ENCODE measurements around the gene TGFB1. TPM values are rescaled to one million over a fixed set of nuclear protein-coding genes. Genes with fewer than 3 reads are reported as not detected.
A peak's percentile ranks its signal among the peaks of the same experiment; 100 is the strongest.

TGFB1 gene
- total and polyA plus RNA-seq, 9 of the 15 experiments (the other 6 are each of a cell fraction or from before 2014, with no cell fraction given): 0.24 to 159 (median 17.2) TPM

DNA sequence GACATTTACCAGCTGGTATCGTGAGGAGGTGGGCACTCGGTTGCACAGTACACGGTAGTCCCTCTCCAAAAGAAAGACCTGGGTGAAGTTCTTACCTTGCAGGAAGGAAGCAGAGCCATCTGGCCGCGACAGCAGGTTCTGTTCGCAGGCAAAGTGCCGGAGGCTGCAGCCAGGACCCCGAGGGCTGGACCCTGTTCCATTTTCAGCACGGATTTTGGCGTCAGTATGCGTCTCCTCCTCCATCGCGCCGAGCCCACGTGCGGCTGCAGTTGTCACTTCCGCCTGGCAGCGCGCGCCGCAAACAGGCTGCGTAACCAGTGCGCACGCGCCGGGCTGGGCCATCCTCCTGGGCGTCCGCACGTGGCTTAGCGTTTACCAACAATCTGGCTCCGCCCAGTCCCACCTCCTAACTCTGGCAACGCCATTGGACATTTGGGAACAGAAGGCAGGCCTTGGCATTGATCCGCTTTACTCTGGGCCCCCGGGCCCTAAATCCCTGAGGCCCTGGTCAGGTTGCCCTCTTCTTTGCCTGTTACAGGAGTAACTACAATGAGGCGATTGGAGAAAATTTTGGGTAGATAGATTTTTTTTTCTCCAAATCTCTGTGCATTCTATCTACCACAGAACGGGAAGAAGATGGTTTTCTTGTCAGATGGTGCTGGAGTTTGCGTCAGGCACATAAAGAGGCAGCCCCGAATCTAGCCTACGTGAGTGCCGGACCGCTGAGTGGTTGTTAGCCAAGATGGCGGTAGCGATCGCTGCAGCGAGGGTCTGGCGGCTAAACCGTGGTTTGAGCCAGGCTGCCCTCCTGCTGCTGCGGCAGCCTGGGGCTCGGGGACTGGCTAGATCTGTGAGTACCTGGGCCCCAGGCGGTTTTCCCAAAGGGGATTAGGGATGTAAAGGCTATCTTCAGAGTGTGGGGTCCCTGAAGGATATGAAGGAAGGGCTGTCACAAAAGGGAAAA is 43.6 kb upstream of the TGFB1 start, which contains the start of the genes BCKDHA and EXOSC5 (continued):
- no peak for TF ChIP-seq DMBX1 (CRISPR knock-in tag; IDR thresholded peaks at IDR 0.05; ENCODE audit: borderline replicate concordance)
- peak; percentile 95 for TF ChIP-seq EP400 (IDR thresholded peaks at IDR 0.05)
- TF ChIP-seq, protein P1, sequence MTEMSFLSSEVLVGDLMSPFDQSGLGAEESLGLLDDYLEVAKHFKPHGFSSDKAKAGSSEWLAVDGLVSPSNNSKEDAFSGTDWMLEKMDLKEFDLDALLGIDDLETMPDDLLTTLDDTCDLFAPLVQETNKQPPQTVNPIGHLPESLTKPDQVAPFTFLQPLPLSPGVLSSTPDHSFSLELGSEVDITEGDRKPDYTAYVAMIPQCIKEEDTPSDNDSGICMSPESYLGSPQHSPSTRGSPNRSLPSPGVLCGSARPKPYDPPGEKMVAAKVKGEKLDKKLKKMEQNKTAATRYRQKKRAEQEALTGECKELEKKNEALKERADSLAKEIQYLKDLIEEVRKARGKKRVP (CRISPR knock-in tag; IDR thresholded peaks at IDR 0.05): peak; percentile 48; the same call in 1 of the 2 replicates
- no peak for TF ChIP-seq RBM39 (optimal IDR thresholded peaks at IDR 0.05; ENCODE audit: low read depth, low read length)
- TF ChIP-seq KLF13 (tag; IDR thresholded peaks at IDR 0.05; ENCODE audit: borderline replicate concordance, low read depth): no peak
- TF ChIP-seq HDAC6 (IDR thresholded peaks at IDR 0.05; ENCODE audit: low read depth, low read length): no peak
- TF ChIP-seq CAMTA2 (CRISPR knock-in tag; conservative IDR thresholded peaks at IDR 0.05): no peak
- no peak for TF ChIP-seq BMI1 (IDR thresholded peaks at IDR 0.05; ENCODE audit: low read length)
- TF ChIP-seq SMAD3 (CRISPR knock-in tag; conservative IDR thresholded peaks at IDR 0.05): 0 out of 2 replicates have a peak, but pooled peaks have one; percentile 61
- TF ChIP-seq TCF7 (IDR thresholded peaks at IDR 0.05; ENCODE audit: borderline replicate concordance): no peak
- TF ChIP-seq UBTF (IDR thresholded peaks at IDR 0.05; ENCODE audit: borderline replicate concordance in 1 of 2, low read depth in 2 of 2, low read length in 2 of 2): no peak
- TF ChIP-seq SETDB1 (IDR thresholded peaks at IDR 0.05; ENCODE audit: low read length): peak; percentile 33
- TF ChIP-seq CSDE1 (IDR thresholded peaks at IDR 0.05): peak in 1 of 2 experiments; percentile 33; a peak in 1 of 4 replicates
- no peak for TF ChIP-seq ATF3 (IDR thresholded peaks at IDR 0.05)
- no peak for TF ChIP-seq ATF3 (CRISPR knock-in tag; conservative IDR thresholded peaks at IDR 0.05)
- no peak for TF ChIP-seq ZNF586 (CRISPR knock-in tag; conservative IDR thresholded peaks at IDR 0.05)
- no peak for TF ChIP-seq HNRNPK (IDR thresholded peaks at IDR 0.05; ENCODE audit: low read depth, low read length, poor library complexity, severe bottlenecking)
- TF ChIP-seq DIDO1 (tag; IDR thresholded peaks at IDR 0.05; ENCODE audit: low read depth): peak; percentile 84; the same call in 1 of the 2 replicates
- no peak for TF ChIP-seq FOXJ2 (tag; IDR thresholded peaks at IDR 0.05)
- TF ChIP-seq XRCC4 (IDR thresholded peaks at IDR 0.05; ENCODE audit: extremely low read depth, insufficient read depth, insufficient read length): no peak
- TF ChIP-seq ZNF165 (CRISPR knock-in tag; IDR thresholded peaks at IDR 0.05; ENCODE audit: borderline replicate concordance): no peak
- TF ChIP-seq ELF4 (CRISPR knock-in tag; IDR thresholded peaks at IDR 0.05): 0 out of 2 replicates have a peak, but pooled peaks have one; percentile 39
- TF ChIP-seq HDAC2 (IDR thresholded peaks at IDR 0.05): peak; percentile 95
- TF ChIP-seq SMARCB1 (IDR thresholded peaks at IDR 0.05; ENCODE audit: insufficient read length, low read depth): no peak
- TF ChIP-seq RBBP5 (IDR thresholded peaks at IDR 0.05; ENCODE audit: borderline replicate concordance, insufficient read depth, low read length, poor library complexity, severe bottlenecking): peak; percentile 78
